ENCODE results near the gene FNIP2. TPM values are rescaled to one million over a fixed set of nuclear protein-coding genes. Genes with fewer than 3 reads are reported as not detected.

Gene FNIP2
- total RNA-seq, 1 experiment from 2014 or later, result 5.2 TPM

DNA sequence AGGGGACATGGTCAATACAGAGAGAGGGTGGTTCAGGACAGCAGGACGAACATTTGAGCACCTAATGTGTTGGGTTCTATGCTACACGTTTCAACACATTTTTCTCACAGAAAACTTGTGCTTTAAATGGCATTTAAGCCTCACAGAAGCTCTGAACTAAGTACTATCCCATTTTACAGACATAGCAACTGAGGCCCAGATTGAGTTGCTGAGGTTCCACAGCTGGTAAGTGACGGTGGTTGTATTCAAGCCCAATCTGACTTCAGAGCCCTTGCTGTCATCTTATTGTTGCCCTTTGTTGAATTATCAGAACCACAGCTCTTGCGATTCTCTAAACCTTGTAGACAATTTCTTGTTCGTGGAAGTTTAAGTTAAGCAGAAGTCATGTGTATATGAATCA, 116.7 kb downstream of the FNIP2 start:
- H3K4me2 ChIP-seq (ENCODE audit: low read length), result no peak overlapping the region
- H3K9ac ChIP-seq (ENCODE audit: low read length), result no peak overlapping the region
- H3K9me3 ChIP-seq (ENCODE audit: low read length), result no peaks in the 10 kb centered on the region
- intact Hi-C loops (cut with micrococcal nuclease), result no loop called here
- DNase-seq (no peak), ATAC-seq (no peak)
- no peaks in the 10 kb centered on the region for H3K79me2 ChIP-seq (ENCODE audit: low read length)
- no peak overlapping the region for H3K27ac ChIP-seq (ENCODE audit: low read length)
- H3F3A ChIP-seq (ENCODE audit: low read length, unreplicated experiment), result no peaks in the 10 kb centered on the region
- H3K9me2 ChIP-seq (replicated peaks; ENCODE audit: low read length), result no peaks in the 10 kb centered on the region
- H3K27me3 ChIP-seq (ENCODE audit: low read length), result no peaks in the 10 kb centered on the region
- POLR2A ChIA-PET (ENCODE audit: unreplicated experiment), result no interaction called here
- H3K36me3 ChIP-seq (ENCODE audit: low read depth, low read length), result no peaks in the 10 kb centered on the region
- CTCF ChIA-PET, result no interaction called here
- no TSS peak for BruUV-seq (replicated peaks)
- no peaks in the 10 kb centered on the region for H3K4me1 ChIP-seq (ENCODE audit: insufficient read depth, low read length)
- H4K20me1 ChIP-seq (ENCODE audit: low read length), result no peaks in the 10 kb centered on the region
- H2AFZ ChIP-seq (ENCODE audit: low read length), result no peak overlapping the region
- H3K4me3 ChIP-seq (ENCODE audit: low read length), result no peak overlapping the region
- TF ChIP-seq EZH2phosphoT487 (IDR thresholded peaks at IDR 0.05; ENCODE audit: borderline replicate concordance, low read length) (no peak), EZH2 (IDR thresholded peaks at IDR 0.05; ENCODE audit: low read length, unreplicated experiment) (no peak), CTCF (conservative IDR thresholded peaks at IDR 0.05; ENCODE audit: low read depth, low read length) (no peak)

DNA sequence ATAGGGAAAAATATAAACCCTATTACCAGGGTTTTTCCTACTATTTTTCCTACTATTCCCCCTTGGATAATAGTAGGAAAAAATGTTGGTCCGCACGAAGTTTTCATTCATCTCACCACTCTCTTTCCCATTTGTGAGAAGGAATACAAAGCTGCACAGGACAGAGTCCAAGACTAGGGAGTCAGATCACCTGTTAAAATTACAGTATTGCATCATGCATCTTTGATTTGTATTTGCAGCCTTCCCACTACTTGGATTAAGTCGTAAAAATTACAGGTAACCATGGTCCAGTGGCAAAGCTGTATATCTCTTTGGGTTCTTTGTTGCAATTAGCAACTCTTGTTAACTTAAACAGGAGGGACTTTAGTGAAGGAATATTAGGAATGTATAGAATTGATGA, 121.5 kb downstream of the FNIP2 start:
- H3K36me3 ChIP-seq (ENCODE audit: low read depth, low read length), result no peaks in the 10 kb centered on the region
- no peak for TF ChIP-seq CTCF (conservative IDR thresholded peaks at IDR 0.05; ENCODE audit: low read depth, low read length)
- no peak for TF ChIP-seq EZH2 (IDR thresholded peaks at IDR 0.05; ENCODE audit: low read length, unreplicated experiment)
- TF ChIP-seq EZH2phosphoT487 (IDR thresholded peaks at IDR 0.05; ENCODE audit: borderline replicate concordance, low read length), result no peak
- no peak overlapping the region for H3K4me3 ChIP-seq (ENCODE audit: low read length)
- BruUV-seq (replicated peaks), result no TSS peak
- H3K9me3 ChIP-seq (ENCODE audit: low read length), result no peaks in the 10 kb centered on the region
- no peak overlapping the region for H3K27ac ChIP-seq (ENCODE audit: low read length)
- H2AFZ ChIP-seq (ENCODE audit: low read length), result no peak overlapping the region
- H3K9ac ChIP-seq (ENCODE audit: low read length), result no peak overlapping the region
- ChIA-PET CTCF (interaction anchor here (0.7 kb wide), 1 partner anchor 263 kb away, joined by 4 read pairs; no protein-coding TSS in a partner anchor), POLR2A (ENCODE audit: unreplicated experiment) (no interaction called here)
- H3F3A ChIP-seq (ENCODE audit: low read length, unreplicated experiment), result no peaks in the 10 kb centered on the region
- DNase-seq, result no peak
- no peaks in the 10 kb centered on the region for H3K9me2 ChIP-seq (replicated peaks; ENCODE audit: low read length)
- no peaks in the 10 kb centered on the region for H3K27me3 ChIP-seq (ENCODE audit: low read length)
- H4K20me1 ChIP-seq (ENCODE audit: low read length), result no peaks in the 10 kb centered on the region
- H3K79me2 ChIP-seq (ENCODE audit: low read length), result no peaks in the 10 kb centered on the region
- H3K4me2 ChIP-seq (ENCODE audit: low read length), result no peak overlapping the region
- intact Hi-C loops (cut with micrococcal nuclease), result no loop called here
- ATAC-seq, result no peak
- H3K4me1 ChIP-seq (ENCODE audit: insufficient read depth, low read length), result no peaks in the 10 kb centered on the region

DNA sequence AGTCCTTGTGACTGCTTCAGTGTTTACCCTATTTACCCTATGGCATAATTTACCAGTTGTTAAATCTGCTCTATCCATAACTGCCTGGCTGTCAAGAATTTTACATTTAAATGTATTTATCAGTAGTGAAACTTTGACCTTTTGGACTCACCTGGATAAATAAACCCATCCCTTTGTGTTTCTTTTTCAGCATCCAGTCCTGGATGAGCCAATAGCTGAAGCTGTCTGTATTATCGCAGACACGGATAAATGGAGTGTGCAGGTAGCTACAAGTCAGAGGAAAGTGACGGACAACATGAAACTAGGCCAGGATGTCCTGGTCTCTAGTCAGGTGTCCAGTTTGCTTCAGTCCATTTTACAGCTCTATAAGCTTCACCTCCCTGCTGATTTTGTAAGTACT, 122.4 kb downstream of the FNIP2 start:
- no peak for ATAC-seq
- CTCF ChIA-PET, result no interaction called here

More for the DNA sequence above, 122.4 kb downstream of the FNIP2 start:
- Histone ChIP-seq H3K9me2 (replicated peaks; ENCODE audit: low read length) (no peaks in the 10 kb centered on the region), H2AFZ (ENCODE audit: low read length) (no peak overlapping the region), H3F3A (ENCODE audit: low read length, unreplicated experiment) (no peaks in the 10 kb centered on the region), H3K4me1 (ENCODE audit: insufficient read depth, low read length) (peaks cover 5% of the 10 kb centered on the region), H3K27ac (ENCODE audit: low read length) (no peak overlapping the region), H3K27me3 (ENCODE audit: low read length) (no peaks in the 10 kb centered on the region), H4K20me1 (ENCODE audit: low read length) (no peaks in the 10 kb centered on the region), H3K9ac (ENCODE audit: low read length) (no peak overlapping the region), H3K4me2 (ENCODE audit: low read length) (no peak overlapping the region), H3K4me3 (ENCODE audit: low read length) (no peak overlapping the region), H3K36me3 (ENCODE audit: low read depth, low read length) (no peaks in the 10 kb centered on the region), H3K79me2 (ENCODE audit: low read length) (no peaks in the 10 kb centered on the region), H3K9me3 (ENCODE audit: low read length) (no peaks in the 10 kb centered on the region)
- TF ChIP-seq EZH2 (IDR thresholded peaks at IDR 0.05; ENCODE audit: low read length, unreplicated experiment) (no peak), CTCF (conservative IDR thresholded peaks at IDR 0.05; ENCODE audit: low read depth, low read length) (no peak), EZH2phosphoT487 (IDR thresholded peaks at IDR 0.05; ENCODE audit: borderline replicate concordance, low read length) (no peak)
- intact Hi-C loops (cut with micrococcal nuclease), result no loop called here
- no TSS peak for BruUV-seq (replicated peaks)
- POLR2A ChIA-PET (ENCODE audit: unreplicated experiment), result no interaction called here
- no peak for DNase-seq

Data from PC-3 (cell line).